CD4-positive, CD25-positive, alpha-beta regulatory T cell (primary cell): ENCODE measurements around the gene ADAP2. TPM values are rescaled to one million over a fixed set of nuclear protein-coding genes. Genes with fewer than 3 reads are reported as not detected.
A peak's percentile ranks its signal among the peaks of the same experiment; 100 is the strongest.
"Not testable (repeated sequence)": the region's sequence is repeated elsewhere in the genome, so short reads cannot be mapped to it uniquely, and the experiment has no call there.

ENCODE experiments used
- ATAC-seq, 2 donors: fragments of 150-1000 bp; cut with Tn5 transposase; one replicate each; pipeline ENCODE4 v1.10.0; 2021; ENCODE audit warnings: low read depth in 2 of 2, moderate number of reproducible peaks in 2 of 2, moderate library complexity in 1 of 2
- DNase-seq, 3 donors: peaks; one replicate each; pipeline versions ENCODE4 v3.0.0 to v3.0.0-alpha.2; 2012 to 2022; ENCODE audit warnings: mixed read lengths in 1 of 3
- H3K27ac ChIP-seq: one replicate; pipeline ENCODE4 v1.7.0; 2013; ENCODE audit warnings: mild to moderate bottlenecking, low read length; ENCODE audit not compliant: insufficient read depth, poor library complexity, severe bottlenecking
- H3K27me3 ChIP-seq: one replicate; pipeline ENCODE4 v1.7.0; 2013; ENCODE audit warnings: low read length; ENCODE audit not compliant: control insufficient read depth, insufficient read depth
- H3K36me3 ChIP-seq: one replicate; pipeline ENCODE4 v1.7.0; 2013; ENCODE audit warnings: mild to moderate bottlenecking, low read length, moderate library complexity; ENCODE audit not compliant: control insufficient read depth, insufficient read depth
- H3K4me1 ChIP-seq: 2 replicates; pipeline ENCODE4 v1.7.0; 2013; ENCODE audit warnings: mild to moderate bottlenecking, low read length; ENCODE audit not compliant: insufficient read depth, control insufficient read depth, poor library complexity, severe bottlenecking
- H3K4me3 ChIP-seq: one replicate; pipeline ENCODE4 v1.7.0; 2013; ENCODE audit warnings: low read depth, mild to moderate bottlenecking, low read length, moderate library complexity
- H3K9me3 ChIP-seq, 2 experiments: 1 replicate in 1 of 2; 2 replicates in 1 of 2; pipeline ENCODE4 v1.7.0; 2013; ENCODE audit warnings: low read length in 2 of 2, mild to moderate bottlenecking in 1 of 2, moderate library complexity in 1 of 2; ENCODE audit not compliant: control insufficient read depth in 2 of 2
- H3K27ac Mint-ChIP-seq, 3 donors: one replicate each; pipeline ENCODE4 v1.8.0; 2020 to 2022; ENCODE audit warnings: mild to moderate bottlenecking in 3 of 3, mixed read lengths in 3 of 3, moderate library complexity in 2 of 3
- H3K27me3 Mint-ChIP-seq: one replicate; pipeline ENCODE4 v1.8.0; 2022; ENCODE audit warnings: mild to moderate bottlenecking, mixed read lengths
- H3K36me3 Mint-ChIP-seq: one replicate; pipeline ENCODE4 v1.8.0; 2020; ENCODE audit warnings: mixed read lengths
- H3K4me1 Mint-ChIP-seq, 4 donors: one replicate each; pipeline ENCODE4 v1.8.0; 2020 to 2022; ENCODE audit warnings: mixed read lengths in 4 of 4, mild to moderate bottlenecking in 1 of 4
- H3K4me3 Mint-ChIP-seq, 4 donors: one replicate each; pipeline ENCODE4 v1.8.0; 2020 to 2022; ENCODE audit warnings: mild to moderate bottlenecking in 4 of 4, mixed read lengths in 4 of 4, moderate library complexity in 3 of 4
- H3K9me3 Mint-ChIP-seq, 7 donors: one replicate each; pipeline ENCODE4 v1.8.0; 2020 to 2022; ENCODE audit warnings: mixed read lengths in 7 of 7, mild to moderate bottlenecking in 3 of 7, moderate library complexity in 2 of 7
- polyA plus RNA-seq, 4 donors: library from polyadenylated mRNA; unstranded; fragments of 300-500 nt; fragmentation: Illumina TruSeq; gene quantifications; one replicate each; pipeline ENCODE4 v1.2.3, GENCODE V29; 2021
- total RNA-seq: library from RNA; stranded (reverse); gene quantifications from one replicate; pipeline ENCODE4 v1.2.3, GENCODE V29; 2022

Gene ADAP2
- total and polyA plus RNA-seq, 5 donors from 2014 or later: 2.6 TPM; not detected in 4

GRCh38 chr17:30924341-30924740 is 2.6 kb downstream of the ADAP2 start:
- Mint-ChIP-seq H3K36me3 (peaks cover 3% of the 10 kb centered on the region), H3K4me3 (peak overlapping the region in 1 of 4 donors; percentile 7), H3K9me3 (peaks cover 0 to 4% (median 0%) of the 10 kb centered on the region in 7 donors), H3K4me1 (peaks cover 0 to 17% (median 10%) of the 10 kb centered on the region in 4 donors), H3K27ac (no peak overlapping the region), H3K27me3 (peaks cover 71% of the 10 kb centered on the region)
- peaks cover 15% of the 10 kb centered on the region for H3K4me1 ChIP-seq
- no peaks in the 10 kb centered on the region for H3K36me3 ChIP-seq
- peaks cover 17% of the 10 kb centered on the region for H3K27me3 ChIP-seq
- no peak overlapping the region for H3K4me3 ChIP-seq
- ATAC-seq (no peak), DNase-seq (no peak)
- H3K9me3 ChIP-seq: no peaks in the 10 kb centered on the region
- H3K27ac ChIP-seq: no peak overlapping the region

- Histone ChIP-seq H3K27ac (no peak overlapping the region), H3K27me3 (peaks cover 5% of the 10 kb centered on the region), H3K4me1 (peaks cover 15% of the 10 kb centered on the region), H3K4me3 (no peak overlapping the region), H3K36me3 (no peaks in the 10 kb centered on the region), H3K9me3 (no peaks in the 10 kb centered on the region)
- Mint-ChIP-seq H3K4me1 (peaks cover 0 to 9% (median 4%) of the 10 kb centered on the region in 4 donors), H3K36me3 (no peaks in the 10 kb centered on the region), H3K9me3 (peaks cover 0 to 1% (median 0%) of the 10 kb centered on the region in 7 donors), H3K27me3 (peaks cover 63% of the 10 kb centered on the region), H3K4me3 (no peak overlapping the region), H3K27ac (peak overlapping the region in 1 of 3 donors; percentile 7)
- ATAC-seq (no peak), DNase-seq (no peak)
Observed at GRCh38 chr17:30926516-30926915, 4.8 kb downstream of the ADAP2 start.

GRCh38 chr17:30927756-30928155 is 6.0 kb downstream of the ADAP2 start:
- Histone ChIP-seq H3K27ac (no peak overlapping the region), H3K36me3 (no peaks in the 10 kb centered on the region), H3K4me1 (peaks cover 3% of the 10 kb centered on the region), H3K27me3 (peaks cover 4% of the 10 kb centered on the region), H3K4me3 (no peak overlapping the region), H3K9me3 (no peaks in the 10 kb centered on the region)
- Mint-ChIP-seq H3K27ac (no peak overlapping the region), H3K4me1 (peaks cover 0 to 4% (median 2%) of the 10 kb centered on the region in 4 donors), H3K36me3 (no peaks in the 10 kb centered on the region), H3K9me3 (no peaks in the 10 kb centered on the region), H3K27me3 (peaks cover 59% of the 10 kb centered on the region), H3K4me3 (no peak overlapping the region)
- no peak for ATAC-seq
- DNase-seq: no peak

GRCh38 chr17:30928584-30928983 is 6.8 kb downstream of the ADAP2 start:
- H3K4me1 ChIP-seq: no peaks in the 10 kb centered on the region
- Mint-ChIP-seq H3K27me3 (peaks cover 52% of the 10 kb centered on the region), H3K27ac (no peak overlapping the region), H3K36me3 (no peaks in the 10 kb centered on the region), H3K4me3 (no peak overlapping the region), H3K4me1 (peaks cover 0 to 2% (median 0%) of the 10 kb centered on the region in 4 donors), H3K9me3 (no peaks in the 10 kb centered on the region)
- H3K4me3 ChIP-seq: no peak overlapping the region
- no peaks in the 10 kb centered on the region for H3K9me3 ChIP-seq
- ATAC-seq (no peak), DNase-seq (no peak)
- H3K27ac ChIP-seq: no peak overlapping the region
- peaks cover 4% of the 10 kb centered on the region for H3K27me3 ChIP-seq
- H3K36me3 ChIP-seq: no peaks in the 10 kb centered on the region

- Mint-ChIP-seq H3K36me3 (no peaks in the 10 kb centered on the region), H3K4me3 (no peak overlapping the region)
- no peaks in the 10 kb centered on the region for H3K36me3 ChIP-seq
Observed at GRCh38 chr17:30929081-30929633, 7.4 kb downstream of the ADAP2 start.

DNA sequence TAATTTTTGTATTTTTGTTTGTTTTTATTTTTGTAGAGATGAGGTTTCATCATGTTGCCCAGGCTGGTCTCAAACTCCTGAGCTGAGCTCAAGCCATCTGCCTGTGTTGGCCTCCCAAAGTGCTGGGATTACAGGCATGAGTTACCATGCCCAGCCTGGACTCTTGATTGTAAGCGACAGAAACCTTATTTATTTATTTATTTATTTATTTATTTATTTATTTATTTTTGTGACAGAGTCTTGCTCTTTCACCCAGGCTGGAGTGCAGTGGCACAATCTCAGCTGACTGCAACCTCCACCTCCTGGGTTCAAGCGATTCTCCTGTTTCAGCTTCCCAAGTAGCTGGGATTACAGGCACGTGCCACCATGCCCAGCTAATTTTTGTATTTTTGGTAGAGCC is 8.1 kb downstream of the ADAP2 start:
- not testable (repeated sequence) for H3K9me3 ChIP-seq, H3K4me1 ChIP-seq, DNase-seq, H3K4me3 ChIP-seq, H3K9me3 Mint-ChIP-seq, H3K4me1 Mint-ChIP-seq, H3K27me3 ChIP-seq, H3K36me3 Mint-ChIP-seq, H3K27ac Mint-ChIP-seq, H3K4me3 Mint-ChIP-seq, H3K27ac ChIP-seq, H3K36me3 ChIP-seq, ATAC-seq
- peaks cover 39% of the 10 kb centered on the region for H3K27me3 Mint-ChIP-seq

More at GRCh38 chr17:30929081-30929633, 7.4 kb downstream of the ADAP2 start:
- Mint-ChIP-seq H3K27ac (no peak overlapping the region), H3K27me3 (peaks cover 46% of the 10 kb centered on the region), H3K9me3 (no peaks in the 10 kb centered on the region), H3K4me1 (peaks cover 0 to 2% (median 0%) of the 10 kb centered on the region in 4 donors)
- H3K27ac ChIP-seq: no peak overlapping the region
- no peak overlapping the region for H3K4me3 ChIP-seq
- DNase-seq (no peak), ATAC-seq (no peak)
- H3K27me3 ChIP-seq: peaks cover 4% of the 10 kb centered on the region
- H3K4me1 ChIP-seq: no peaks in the 10 kb centered on the region
- no peaks in the 10 kb centered on the region for H3K9me3 ChIP-seq

- Mint-ChIP-seq H3K4me1 (no peaks in the 10 kb centered on the region), H3K27me3 (peaks cover 34% of the 10 kb centered on the region), H3K36me3 (no peaks in the 10 kb centered on the region), H3K27ac (no peak overlapping the region), H3K4me3 (no peak overlapping the region), H3K9me3 (peaks cover 0 to 1% (median 0%) of the 10 kb centered on the region in 7 donors)
- H3K27ac ChIP-seq: no peak overlapping the region
- H3K4me3 ChIP-seq: no peak overlapping the region
- ATAC-seq (no peak), DNase-seq (no peak)
- H3K4me1 ChIP-seq: no peaks in the 10 kb centered on the region
- H3K9me3 ChIP-seq: no peaks in the 10 kb centered on the region
- no peaks in the 10 kb centered on the region for H3K27me3 ChIP-seq
- H3K36me3 ChIP-seq: no peaks in the 10 kb centered on the region
Observed at GRCh38 chr17:30930495-30930894, 8.8 kb downstream of the ADAP2 start.

GRCh38 chr17:30931582-30931981 is 9.8 kb downstream of the ADAP2 start:
- H3K36me3 ChIP-seq, H3K4me1 Mint-ChIP-seq: not testable (repeated sequence)

More at GRCh38 chr17:30931582-30931981, 9.8 kb downstream of the ADAP2 start:
- not testable (repeated sequence) for H3K27ac Mint-ChIP-seq, H3K9me3 ChIP-seq, H3K27me3 ChIP-seq, H3K4me1 ChIP-seq, H3K4me3 Mint-ChIP-seq, H3K36me3 Mint-ChIP-seq, H3K4me3 ChIP-seq, DNase-seq, ATAC-seq, H3K27ac ChIP-seq, H3K9me3 Mint-ChIP-seq
- H3K27me3 Mint-ChIP-seq: peaks cover 24% of the 10 kb centered on the region
